Transverse colon (tissue), 4 donors: ENCODE measurements around the gene OR4D1. TPM values are rescaled to one million over a fixed set of nuclear protein-coding genes. Genes with fewer than 3 reads are reported as not detected.
A peak's percentile ranks its signal among the peaks of the same experiment; 100 is the strongest.
"Not testable (repeated sequence)": the region's sequence is repeated elsewhere in the genome, so short reads cannot be mapped to it uniquely, and the experiment has no call there.

Experiments
- DNase-seq: peaks from one replicate; pipeline ENCODE4 v3.0.0-alpha.2; 2019
- H3K27ac ChIP-seq, 4 donors: fragments of 200-600 bp; sonication (generic); 2 replicates each; pipeline ENCODE4 v1.5.1; 2016 to 2018; ENCODE audit warnings: inconsistent platforms in 4 of 4
- H3K27me3 ChIP-seq: fragments of 200-600 bp; sonication (generic); 2 replicates; pipeline ENCODE4 v1.5.1; 2017; ENCODE audit warnings: inconsistent platforms
- H3K36me3 ChIP-seq, 4 donors: fragments of 200-600 bp; sonication (generic); 2 replicates each; pipeline ENCODE4 v1.5.1; 2017 to 2019; ENCODE audit warnings: inconsistent platforms in 4 of 4
- H3K4me1 ChIP-seq, 4 donors: fragments of 200-600 bp; sonication (generic); 2 replicates each; pipeline ENCODE4 v1.5.1; 2017 to 2020; ENCODE audit warnings: inconsistent platforms in 4 of 4
- H3K4me3 ChIP-seq, 4 donors: fragments of 200-600 bp; sonication (generic); 1 replicate in 1 of 4; 2 replicates in 3 of 4; pipeline versions ENCODE4 v1.5.1 to v1.6.1; 2017 to 2019; ENCODE audit warnings: inconsistent platforms in 4 of 4
- H3K9me3 ChIP-seq, 2 donors: fragments of 200-600 bp; sonication (generic); 2 replicates each; pipeline ENCODE4 v1.5.1; 2017 to 2019; ENCODE audit warnings: inconsistent platforms in 2 of 2
- EP300 ChIP-seq: sonication (generic); formaldehyde crosslinking; IDR thresholded peaks from one replicate; pipeline ENCODE4 v1.6.1; 2017; ENCODE audit warnings: antibody characterized with exemption, low read depth
- POLR2A ChIP-seq: fragments of 450-650 bp; IDR thresholded peaks from one replicate; pipeline ENCODE4 v1.6.1; 2016; ENCODE audit warnings: antibody characterized with exemption, mild to moderate bottlenecking, moderate library complexity
- POLR2AphosphoS5 ChIP-seq, 3 donors: sonication (generic); formaldehyde crosslinking; IDR thresholded peaks; one replicate each; pipeline ENCODE4 v1.6.1; 2016; ENCODE audit warnings: antibody characterized with exemption in 3 of 3
- WGBS, 2 donors: methylation state at CpG; one replicate each; pipeline ENCODE4 v1.1.5; 2018; ENCODE audit warnings: low coverage in 1 of 2; 5-methylcytosine and 5-hydroxymethylcytosine counted together
- in situ Hi-C, 4 donors: fragments of 200-750 bp; cut with MboI; loops; one replicate each; pipeline versions ENCODE4 v1.15.0 to v1.15.1; 2017; ENCODE audit warnings: low sequenced_read_pairs in 3 of 4, low pct_ligation_motif_present in 1 of 4, low pct_unique_long_range_greater_than_20kb in 1 of 4
- intact Hi-C: fragments of 100-400 bp; cut with DNase I; formaldehyde crosslinking; loops from one replicate; pipeline ENCODE4 v1.15.1; 2023; ENCODE audit warnings: low total_unique reads
- total RNA-seq, 4 donors: library from RNA; depleted of rRNA; stranded (reverse); fragments of >200 nt; gene quantifications; one replicate each; pipeline ENCODE4 v1.1.0, GENCODE V29; 2016
- TF ChIP-seq, protein P1 (sequence below), 5 experiments: fragments of 200-600 bp in 3 of 5; fragments of 450-650 bp in 2 of 5; sonication (generic) in 3 of 5; IDR thresholded peaks; 1 replicate in 2 of 5; 2 replicates in 3 of 5; pipeline ENCODE4 v1.5.1; 2016 to 2017; ENCODE audit warnings: antibody characterized with exemption in 5 of 5, inconsistent platforms in 3 of 5, mild to moderate bottlenecking in 2 of 5, moderate library complexity in 1 of 5

The OR4D1 gene
- total RNA-seq, 4 donors from 2014 or later: not detected

DNA sequence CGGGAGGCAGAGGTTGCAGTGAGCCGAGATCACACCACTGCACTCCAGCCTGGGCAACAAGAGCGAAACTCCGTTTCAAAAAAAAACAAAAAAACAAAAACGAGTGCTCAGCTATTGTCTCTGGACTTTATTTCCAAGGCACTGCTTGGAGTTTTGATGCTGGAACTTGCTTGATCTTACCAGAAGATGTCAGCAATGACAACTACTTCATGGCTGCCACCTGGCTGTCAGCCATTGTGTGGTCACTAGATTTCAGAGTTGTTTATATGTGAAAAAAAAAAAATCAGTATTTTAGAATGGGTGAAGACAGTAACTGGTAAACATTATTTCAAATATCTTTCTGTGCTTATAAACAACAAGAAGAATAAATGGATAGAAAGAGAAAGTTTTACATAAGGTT, 26.3 kb upstream of the OR4D1 start:
- Histone ChIP-seq H3K27ac (no peak overlapping the region), H3K4me3 (no peak overlapping the region), H3K27me3 (peaks cover 4% of the 10 kb centered on the region), H3K9me3 (no peaks in the 10 kb centered on the region), H3K36me3 (no peaks in the 10 kb centered on the region), H3K4me1 (no peaks in the 10 kb centered on the region)
- intact Hi-C loops: no loop called here
- 50 to 53% methylated on average over 3 to 5 of the region's 5 CpGs for WGBS, 2 donors
- no peak for DNase-seq
- in situ Hi-C loops: loop anchor here in 2 of 4 donors (25.0 kb wide), 2 partner anchors 260 to 985 kb away; partner anchors contain the start of gene MRPS23 (in 1 of the 2)
- TF ChIP-seq POLR2AphosphoS5 (IDR thresholded peaks at IDR 0.05): no peak
- TF ChIP-seq EP300: no peak
- TF ChIP-seq, protein P1, sequence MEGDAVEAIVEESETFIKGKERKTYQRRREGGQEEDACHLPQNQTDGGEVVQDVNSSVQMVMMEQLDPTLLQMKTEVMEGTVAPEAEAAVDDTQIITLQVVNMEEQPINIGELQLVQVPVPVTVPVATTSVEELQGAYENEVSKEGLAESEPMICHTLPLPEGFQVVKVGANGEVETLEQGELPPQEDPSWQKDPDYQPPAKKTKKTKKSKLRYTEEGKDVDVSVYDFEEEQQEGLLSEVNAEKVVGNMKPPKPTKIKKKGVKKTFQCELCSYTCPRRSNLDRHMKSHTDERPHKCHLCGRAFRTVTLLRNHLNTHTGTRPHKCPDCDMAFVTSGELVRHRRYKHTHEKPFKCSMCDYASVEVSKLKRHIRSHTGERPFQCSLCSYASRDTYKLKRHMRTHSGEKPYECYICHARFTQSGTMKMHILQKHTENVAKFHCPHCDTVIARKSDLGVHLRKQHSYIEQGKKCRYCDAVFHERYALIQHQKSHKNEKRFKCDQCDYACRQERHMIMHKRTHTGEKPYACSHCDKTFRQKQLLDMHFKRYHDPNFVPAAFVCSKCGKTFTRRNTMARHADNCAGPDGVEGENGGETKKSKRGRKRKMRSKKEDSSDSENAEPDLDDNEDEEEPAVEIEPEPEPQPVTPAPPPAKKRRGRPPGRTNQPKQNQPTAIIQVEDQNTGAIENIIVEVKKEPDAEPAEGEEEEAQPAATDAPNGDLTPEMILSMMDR (IDR thresholded peaks at IDR 0.05): no peak
- no peak for TF ChIP-seq POLR2A

DNA sequence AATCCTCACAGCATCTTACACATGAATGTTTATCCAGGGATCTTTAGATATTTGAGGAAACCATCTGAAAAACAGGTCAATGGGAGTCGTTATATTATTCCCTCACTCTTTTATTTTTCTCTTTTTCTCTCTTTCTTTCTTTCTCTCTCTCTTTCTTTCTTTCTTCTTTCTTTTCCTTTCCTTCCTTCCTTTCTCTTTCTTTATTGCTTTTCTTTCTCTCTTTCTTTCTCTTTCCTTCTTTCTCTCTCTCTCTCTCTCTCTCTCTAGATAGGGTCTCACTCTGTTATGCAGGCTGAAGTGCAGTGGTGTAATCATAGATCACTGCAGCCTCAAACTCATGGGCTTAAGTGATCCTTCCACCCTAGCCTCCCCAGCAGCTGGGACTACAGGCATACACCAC, 20.3 kb upstream of the OR4D1 start:
- H3K36me3 ChIP-seq: no peaks in the 10 kb centered on the region
- TF ChIP-seq EP300: no peak
- TF ChIP-seq, protein P1 (IDR thresholded peaks at IDR 0.05): no peak
- no peak for TF ChIP-seq POLR2AphosphoS5 (IDR thresholded peaks at IDR 0.05)
- TF ChIP-seq POLR2A: no peak
- no peaks in the 10 kb centered on the region for H3K4me1 ChIP-seq
- H3K4me3 ChIP-seq: no peak overlapping the region
- no peak for DNase-seq
- H3K9me3 ChIP-seq: no peaks in the 10 kb centered on the region
- WGBS, 2 donors: 42 to 54% methylated on average over 1 of the region's 1 CpG
- H3K27me3 ChIP-seq: peaks cover 21% of the 10 kb centered on the region
- intact Hi-C loops: no loop called here
- in situ Hi-C loops: loop anchor here in 1 of 4 donors (25.0 kb wide), 1 partner anchor 109 kb away; the partner anchor contains the start of gene LPO
- no peak overlapping the region for H3K27ac ChIP-seq

DNA sequence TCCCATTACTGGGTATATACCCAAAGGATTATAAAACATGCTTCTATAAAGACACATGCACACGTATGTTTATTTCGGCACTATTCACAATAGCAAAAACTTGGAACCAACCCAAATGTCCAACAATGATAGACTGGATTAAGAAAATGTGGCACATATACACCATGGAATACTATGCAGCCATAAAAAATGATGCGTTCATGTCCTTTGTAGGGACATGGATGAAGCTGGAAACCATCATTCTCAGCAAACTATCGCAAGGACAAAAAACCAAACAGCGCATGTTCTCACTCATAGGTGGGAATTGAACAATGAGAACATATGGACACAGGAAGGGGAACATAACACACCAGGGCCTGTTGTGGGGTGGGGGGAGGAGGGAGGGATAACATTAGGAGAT, 15.5 kb upstream of the OR4D1 start:
- H3K36me3 ChIP-seq, H3K9me3 ChIP-seq, H3K4me1 ChIP-seq, H3K4me3 ChIP-seq, H3K27ac ChIP-seq, intact Hi-C loops, DNase-seq: not testable (repeated sequence)
- WGBS, 2 donors: 90 to 93% methylated on average over 5 of the region's 5 CpGs
- in situ Hi-C loops: loop anchor here in 1 of 4 donors (25.0 kb wide), 1 partner anchor 105 kb away; the partner anchor contains the start of gene LPO
- peaks cover 52% of the 10 kb centered on the region for H3K27me3 ChIP-seq

DNA sequence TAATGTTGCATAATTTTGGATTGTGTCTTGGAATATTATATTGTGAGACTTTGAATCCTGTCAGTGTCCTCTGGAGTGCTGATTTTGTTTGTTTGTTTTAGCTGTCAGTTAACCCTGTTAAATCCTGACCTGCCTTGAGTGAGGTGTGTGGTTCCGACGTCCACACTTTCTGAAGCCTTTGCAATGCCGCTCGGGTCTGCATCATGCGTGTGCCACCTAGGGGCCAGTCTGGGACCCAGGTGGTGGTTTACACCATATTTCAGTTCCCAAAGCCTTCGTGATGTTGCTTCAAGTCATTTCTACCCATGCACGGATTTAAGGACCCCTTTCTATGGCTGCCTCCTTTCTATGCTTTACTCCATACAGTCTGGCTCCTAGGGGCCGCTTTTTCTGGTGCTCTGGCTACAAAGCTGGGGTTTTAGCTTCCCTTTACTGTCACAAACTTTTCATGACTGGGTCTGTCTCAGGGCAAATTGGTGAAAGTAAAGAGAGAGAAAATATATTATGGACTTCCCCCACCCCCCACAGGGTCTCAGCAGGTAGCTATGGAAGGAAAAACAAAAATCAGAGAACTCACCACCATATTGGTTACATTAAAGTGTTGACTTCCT, 11.4 kb upstream of the OR4D1 start:
- no peak for DNase-seq
- WGBS, 2 donors: 21% methylated on average over 8 of the region's 8 CpGs; no CpG with 5 or more reads in 1 of the 2 donors
- intact Hi-C loops (loop anchor here (5.0 kb wide), 1 partner anchor 846 kb away; no protein-coding TSS in a partner anchor), in situ Hi-C loops (loop anchor here in 1 of 4 donors (25.0 kb wide), 1 partner anchor 101 kb away; the partner anchor contains the start of gene LPO)
- H3K4me1 ChIP-seq: no peaks in the 10 kb centered on the region
- no peak overlapping the region for H3K27ac ChIP-seq
- peaks cover 44% of the 10 kb centered on the region for H3K27me3 ChIP-seq
- TF ChIP-seq POLR2A (no peak), EP300 (no peak), POLR2AphosphoS5 (IDR thresholded peaks at IDR 0.05) (no peak)
- TF ChIP-seq, protein P1 (IDR thresholded peaks at IDR 0.05): peak in 1 of 5 experiments; percentile 20
- H3K9me3 ChIP-seq: no peaks in the 10 kb centered on the region
- H3K36me3 ChIP-seq: no peaks in the 10 kb centered on the region
- H3K4me3 ChIP-seq: no peak overlapping the region
